ENCODE results near the gene TRAPPC2L.
"Not testable (repeated sequence)": the region's sequence is repeated elsewhere in the genome, so short reads cannot be mapped to it uniquely, and the experiment has no call there.

TRAPPC2L gene

GRCh38 chr16:88878967-88879787, 22.2 kb downstream of the TRAPPC2L start:
- no peak for DNase-seq

DNA sequence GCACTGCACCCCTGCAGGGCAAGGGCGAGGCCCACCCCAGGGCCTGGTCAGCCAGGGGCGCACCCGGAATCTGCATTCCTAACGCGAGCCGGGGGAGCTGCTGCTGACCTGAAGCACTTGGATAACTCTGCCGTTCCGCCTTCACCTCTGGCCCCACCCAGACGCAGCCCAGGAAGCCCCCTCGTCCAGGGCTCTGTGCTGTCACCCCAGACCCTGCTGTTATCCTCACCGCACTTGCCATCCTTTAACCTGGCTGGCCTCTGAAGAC, 22.8 kb downstream of the TRAPPC2L start:
- DNase-seq, result no peak

DNA sequence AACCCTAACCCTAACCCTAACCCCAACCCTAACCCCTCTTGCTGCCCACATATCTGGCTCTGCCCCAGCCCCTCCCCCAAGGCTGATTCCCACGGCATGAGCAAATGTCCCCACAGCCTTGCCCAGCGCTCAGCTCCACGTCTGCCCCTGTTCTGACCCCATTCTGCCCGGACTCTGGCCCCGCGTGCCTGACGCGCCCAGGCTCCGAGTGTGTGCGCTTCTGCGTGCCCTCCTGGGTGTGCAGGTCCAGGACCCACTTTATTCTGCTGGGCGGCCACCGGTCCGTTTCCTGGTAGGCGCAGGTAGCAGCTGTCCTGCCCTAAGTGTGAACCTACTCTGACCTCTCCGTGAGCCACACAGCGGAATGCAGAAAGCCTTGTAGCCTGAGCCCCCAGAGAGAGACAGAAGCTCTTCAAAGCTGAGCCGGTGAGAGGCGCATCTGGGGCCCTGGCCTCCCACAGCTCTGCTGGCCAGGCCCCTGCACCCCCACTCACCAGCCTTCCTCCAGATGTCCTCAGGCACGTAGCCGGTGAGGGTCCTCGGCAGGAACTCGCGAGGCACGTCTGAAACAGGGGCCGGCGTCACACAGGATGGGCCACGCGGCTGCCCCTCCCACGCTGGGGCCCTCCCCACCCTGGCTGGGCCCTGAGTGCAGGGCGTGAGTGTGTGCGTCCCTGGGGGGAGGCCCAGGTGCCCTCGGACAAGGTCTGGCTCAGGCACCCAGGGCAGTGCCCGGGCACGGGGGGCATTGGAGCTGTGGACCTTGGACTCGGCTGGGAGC, 23.5 kb downstream of the TRAPPC2L start:
- DNase-seq, result no peak

- DNase-seq, result no peak
Observed at GRCh38 chr16:88881007-88881615, 24.2 kb downstream of the TRAPPC2L start.

GRCh38 chr16:88881675-88882357, 24.9 kb downstream of the TRAPPC2L start:
- no peak for DNase-seq

- no peak for DNase-seq
Observed at GRCh38 chr16:88882358-88883030, 25.6 kb downstream of the TRAPPC2L start.

DNA sequence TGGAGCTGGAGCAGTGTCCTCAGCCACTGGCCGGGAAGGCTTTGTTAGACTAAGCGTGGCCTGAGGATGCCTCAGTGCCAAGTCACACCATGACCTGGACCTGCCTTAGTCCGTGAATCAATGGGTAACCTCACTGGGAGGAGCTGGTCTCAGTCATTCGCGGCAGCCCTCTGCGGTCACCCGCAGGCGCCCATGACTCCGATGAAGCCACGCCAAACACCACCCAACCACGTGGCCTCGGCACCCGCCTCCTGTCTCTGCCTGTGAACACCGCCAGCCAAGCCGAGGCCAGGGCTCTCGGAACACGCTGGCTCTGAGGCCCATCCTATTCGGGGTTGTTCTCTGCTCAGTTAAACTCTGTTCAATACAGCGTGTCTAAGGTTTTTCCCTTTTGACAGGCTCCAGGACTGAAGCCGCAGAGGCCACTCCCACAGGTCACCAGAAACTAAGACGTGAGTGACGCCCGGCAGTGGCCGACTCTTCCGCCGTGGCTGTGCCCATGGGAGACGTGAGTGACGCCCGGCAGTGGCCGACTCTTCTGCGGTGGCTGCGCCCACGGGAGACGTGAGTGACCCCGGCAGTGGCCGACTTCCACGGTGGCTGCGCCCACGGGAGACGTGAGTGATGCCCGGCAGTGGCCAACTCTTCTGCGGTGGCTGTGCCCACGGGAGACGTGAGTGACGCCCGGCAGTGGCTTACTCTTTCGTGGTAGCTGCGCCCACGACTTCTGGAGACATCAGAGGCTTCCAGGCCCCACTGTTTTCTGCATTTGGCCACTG, 26.4 kb downstream of the TRAPPC2L start:
- DNase-seq, result no peak

DNA sequence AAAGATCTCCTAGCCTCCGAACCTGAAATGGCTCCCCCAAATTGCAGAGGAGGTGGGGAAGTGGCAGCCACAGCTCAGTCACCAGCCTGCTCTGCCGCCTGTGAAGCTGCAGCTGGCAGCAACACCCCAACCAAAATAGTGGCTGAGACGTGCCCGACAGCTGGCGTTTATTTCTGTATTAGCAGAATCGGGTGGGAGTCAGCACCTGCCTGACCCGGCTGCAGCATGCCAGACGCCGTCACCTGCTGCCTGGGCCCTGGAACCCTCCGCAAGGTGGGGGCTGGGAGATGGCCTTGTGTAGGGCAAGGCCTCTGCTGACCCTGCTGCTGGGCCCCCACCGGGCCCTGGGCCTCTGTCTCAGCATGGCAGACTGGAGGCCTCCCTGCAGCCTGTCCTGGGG, 27.0 kb downstream of the TRAPPC2L start:
- DNase-seq, result no peak

GRCh38 chr16:88884569-88885271, 27.8 kb downstream of the TRAPPC2L start:
- no peak for DNase-seq

- no peak for DNase-seq
Observed at GRCh38 chr16:88885693-88886280, 28.9 kb downstream of the TRAPPC2L start.

GRCh38 chr16:88886420-88886844, 29.5 kb downstream of the TRAPPC2L start:
- DNase-seq, result no peak

GRCh38 chr16:88886845-88887521, 30.1 kb downstream of the TRAPPC2L start:
- DNase-seq, result no peak

- DNase-seq, result no peak
Observed at GRCh38 chr16:88888057-88888456, 31.1 kb downstream of the TRAPPC2L start.

DNA sequence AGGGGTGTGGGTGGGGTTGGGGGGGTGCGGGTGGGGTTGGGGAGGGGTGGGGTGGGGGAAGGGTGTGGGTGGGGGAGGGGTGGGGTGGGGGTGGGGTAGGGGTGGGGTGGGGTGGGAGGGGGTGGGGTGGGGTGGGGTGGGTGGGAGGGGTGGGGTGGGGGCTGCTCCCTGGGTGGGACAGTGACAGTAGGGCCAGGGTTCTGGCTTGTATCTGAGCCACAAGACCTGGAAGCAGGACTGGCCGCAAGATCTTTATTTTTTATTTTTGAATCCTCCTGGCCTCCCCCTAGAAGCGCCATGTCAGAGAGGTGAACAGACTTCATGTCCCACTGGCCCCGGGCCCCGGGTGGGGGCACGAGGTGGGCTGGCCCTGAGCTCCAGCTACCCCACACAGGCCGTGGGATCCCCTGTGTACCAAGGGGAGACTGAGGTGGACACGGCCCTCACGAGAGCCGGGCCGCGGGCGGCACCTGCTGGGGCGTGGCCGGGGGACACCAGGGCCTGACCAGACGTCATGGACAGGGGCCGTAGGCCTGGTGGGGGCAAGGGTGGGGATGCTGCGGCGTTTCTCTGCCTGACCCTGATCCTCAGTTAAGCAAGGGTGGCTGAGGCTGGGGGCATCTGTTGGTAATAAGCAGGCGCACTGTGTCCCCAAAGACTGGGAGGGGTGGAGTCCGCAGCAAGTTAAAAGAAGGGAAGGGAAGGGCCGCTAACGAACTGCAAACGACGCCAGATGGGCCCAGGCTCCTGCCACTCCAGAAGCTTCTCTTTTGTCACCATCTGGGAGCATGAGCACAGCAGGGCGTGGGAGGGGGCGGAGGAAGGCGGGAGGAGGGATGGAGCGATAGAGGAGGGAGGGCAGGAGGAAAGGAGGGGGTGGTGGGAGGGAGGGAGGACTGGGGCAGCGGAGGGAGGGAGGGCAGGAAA, 31.8 kb downstream of the TRAPPC2L start:
- DNase-seq, result no peak

- not testable (repeated sequence) for DNase-seq
Observed at GRCh38 chr16:88889702-88890352, 32.9 kb downstream of the TRAPPC2L start.

DNA sequence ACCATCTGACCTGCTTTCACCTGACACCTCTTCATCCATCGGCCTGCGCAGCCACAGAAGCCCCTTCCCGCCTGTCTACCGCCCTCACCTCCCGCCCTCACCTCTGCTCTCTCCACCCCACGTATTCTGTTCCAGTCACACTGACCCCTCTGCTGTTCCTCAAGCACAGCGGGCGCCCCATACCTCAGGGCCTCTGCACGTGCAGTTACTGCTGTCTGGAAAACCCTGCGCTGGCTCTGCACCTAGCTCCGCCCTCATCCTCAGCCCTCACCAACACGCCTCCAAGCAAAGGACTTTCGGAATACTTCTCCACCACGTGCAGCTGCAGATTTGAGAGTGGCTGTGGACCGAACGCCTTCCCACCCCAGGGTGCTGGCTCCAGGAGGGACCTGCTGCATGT, 34.2 kb downstream of the TRAPPC2L start:
- DNase-seq, result no peak

DNA sequence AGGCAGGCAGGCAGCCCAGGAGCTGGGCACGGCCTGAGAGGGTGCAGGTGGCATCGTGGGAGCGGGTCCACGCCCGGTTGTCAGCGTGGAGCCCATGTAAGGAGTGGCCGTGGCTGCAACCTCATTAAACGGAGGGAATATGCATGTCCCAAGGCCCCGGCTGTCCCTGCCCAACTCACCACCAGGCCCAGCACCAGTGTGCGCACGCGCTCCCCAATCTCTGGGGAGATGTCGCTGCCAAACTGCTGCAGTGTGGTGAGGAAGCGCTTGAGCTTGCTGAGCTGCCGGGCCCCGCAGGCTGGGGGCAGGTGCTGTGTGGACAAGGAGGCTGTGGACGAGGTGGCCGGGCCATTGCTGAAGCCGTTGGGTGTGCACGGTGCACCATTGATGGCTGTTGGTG, 35.1 kb downstream of the TRAPPC2L start:
- no peak for DNase-seq

- DNase-seq, result no peak
Observed at GRCh38 chr16:88893127-88893968, 36.4 kb downstream of the TRAPPC2L start.
